HEK293 (cell line): ENCODE data around the gene NR3C2.

Source experiments
- CTCF ChIA-PET: fragments of 350-600 bp; formaldehyde crosslinking; extraction: SDS; loops from one replicate; lab custom pipeline; 2021; ENCODE audit warnings: antibody characterized with exemption; lab: Yijun Ruan, JAX
- POLR2A ChIA-PET: fragments of 300-600 bp; formaldehyde crosslinking; extraction: SDS; loops from one replicate; lab custom pipeline; 2020; ENCODE audit warnings: antibody characterized with exemption, inconsistent platforms; lab: Yijun Ruan, JAX
- H3K27ac ChIP-seq: fragments of 200-500 bp; sonication (Bioruptor generic); 2 replicates; pipeline ENCODE4 v1.5.1; 2014; ENCODE audit warnings: low read depth, low read length, control low read depth, inconsistent platforms; ENCODE audit errors: extremely low read depth
- H3K36me3 ChIP-seq, 2 experiments: fragments of 200-500 bp in 1 of 2; sonication (Bioruptor generic) in 1 of 2; 1 replicate in 1 of 2; 2 replicates in 1 of 2; pipeline ENCODE4 v1.5.1; 2014 to 2017; ENCODE audit warnings: inconsistent platforms in 2 of 2, low read length in 2 of 2; ENCODE audit not compliant: control insufficient read depth in 2 of 2, insufficient read depth in 1 of 2
- H3K4me1 ChIP-seq: fragments of 200-500 bp; sonication (Bioruptor generic); 2 replicates; pipeline ENCODE4 v1.5.1; 2014; ENCODE audit warnings: mild to moderate bottlenecking, low read length, inconsistent platforms; ENCODE audit not compliant: control insufficient read depth, insufficient read depth
- H3K4me3 ChIP-seq: 2 replicates; pipeline ENCODE4 v1.5.1; 2011; ENCODE audit warnings: low read depth, mild to moderate bottlenecking, control low read depth, low read length, moderate library complexity
- H3K9me3 ChIP-seq: fragments of 200-500 bp; sonication (Bioruptor generic); 2 replicates; pipeline ENCODE4 v1.5.1; 2014; ENCODE audit warnings: low read depth, low read length, inconsistent platforms; ENCODE audit not compliant: control insufficient read depth, insufficient read depth
- PBX3 ChIP-seq: sonication (generic); formaldehyde crosslinking; IDR thresholded peaks from 2 replicates; pipeline ENCODE4 v1.8.1; 2022; ENCODE audit warnings: mild to moderate bottlenecking, moderate library complexity, missing genetic modification reagents
- ZBTB20 ChIP-seq: fragments of 450-650 bp; formaldehyde crosslinking; IDR thresholded peaks from 2 replicates; pipeline ENCODE4 v1.5.1; 2016; ENCODE audit warnings: missing biosample characterization, missing genetic modification characterization
- ZNF133 ChIP-seq: fragments of 450-650 bp; formaldehyde crosslinking; IDR thresholded peaks from 2 replicates; pipeline ENCODE4 v1.5.1; 2016; ENCODE audit warnings: missing biosample characterization, missing genetic modification characterization
- ZNF324 ChIP-seq: fragments of 450-650 bp; formaldehyde crosslinking; IDR thresholded peaks from 2 replicates; pipeline ENCODE4 v1.5.1; 2016; ENCODE audit warnings: missing biosample characterization, missing genetic modification characterization
- ZNF664 ChIP-seq: fragments of 450-650 bp; formaldehyde crosslinking; IDR thresholded peaks from 2 replicates; pipeline ENCODE4 v1.5.1; 2016; ENCODE audit warnings: missing biosample characterization, missing genetic modification characterization
- TF ChIP-seq, protein P1 (sequence below): fragments of 450-650 bp; formaldehyde crosslinking; IDR thresholded peaks from 2 replicates; pipeline ENCODE4 v1.5.1; 2016; ENCODE audit warnings: missing biosample characterization, missing genetic modification characterization
- TF ChIP-seq, protein P2 (sequence below): fragments of 450-650 bp; formaldehyde crosslinking; IDR thresholded peaks from 2 replicates; pipeline ENCODE4 v1.5.1; 2017; ENCODE audit warnings: missing biosample characterization, mild to moderate bottlenecking, missing genetic modification characterization, moderate library complexity
- TF ChIP-seq, protein P3 (sequence below): fragments of 450-650 bp; formaldehyde crosslinking; IDR thresholded peaks from 2 replicates; pipeline ENCODE4 v1.5.1; 2016; ENCODE audit warnings: missing biosample characterization, missing genetic modification characterization

The NR3C2 gene

DNA sequence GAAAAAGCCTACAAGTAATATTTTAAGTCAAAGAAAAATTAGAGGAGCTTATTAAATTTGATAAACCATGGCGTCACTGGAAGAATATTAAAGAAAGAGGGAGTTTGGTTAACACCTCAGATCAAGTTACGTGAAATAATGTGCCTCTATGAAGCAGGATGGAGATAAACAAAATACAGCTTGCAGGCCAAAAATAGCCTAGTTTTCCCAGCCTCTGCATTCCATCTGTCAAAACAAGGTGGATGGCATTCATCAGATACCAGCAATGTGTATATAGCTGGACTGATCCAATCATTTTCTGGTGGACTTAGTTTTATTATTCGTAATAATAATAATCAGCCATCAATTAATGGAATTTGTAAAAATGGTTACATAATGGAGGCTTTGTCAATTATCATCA is 230.7 kb downstream of the NR3C2 start:
- TF ChIP-seq ZBTB20 (peak; percentile 56; the same call in 1 of the 2 replicates), PBX3 (no peak)
- TF ChIP-seq, protein P1, sequence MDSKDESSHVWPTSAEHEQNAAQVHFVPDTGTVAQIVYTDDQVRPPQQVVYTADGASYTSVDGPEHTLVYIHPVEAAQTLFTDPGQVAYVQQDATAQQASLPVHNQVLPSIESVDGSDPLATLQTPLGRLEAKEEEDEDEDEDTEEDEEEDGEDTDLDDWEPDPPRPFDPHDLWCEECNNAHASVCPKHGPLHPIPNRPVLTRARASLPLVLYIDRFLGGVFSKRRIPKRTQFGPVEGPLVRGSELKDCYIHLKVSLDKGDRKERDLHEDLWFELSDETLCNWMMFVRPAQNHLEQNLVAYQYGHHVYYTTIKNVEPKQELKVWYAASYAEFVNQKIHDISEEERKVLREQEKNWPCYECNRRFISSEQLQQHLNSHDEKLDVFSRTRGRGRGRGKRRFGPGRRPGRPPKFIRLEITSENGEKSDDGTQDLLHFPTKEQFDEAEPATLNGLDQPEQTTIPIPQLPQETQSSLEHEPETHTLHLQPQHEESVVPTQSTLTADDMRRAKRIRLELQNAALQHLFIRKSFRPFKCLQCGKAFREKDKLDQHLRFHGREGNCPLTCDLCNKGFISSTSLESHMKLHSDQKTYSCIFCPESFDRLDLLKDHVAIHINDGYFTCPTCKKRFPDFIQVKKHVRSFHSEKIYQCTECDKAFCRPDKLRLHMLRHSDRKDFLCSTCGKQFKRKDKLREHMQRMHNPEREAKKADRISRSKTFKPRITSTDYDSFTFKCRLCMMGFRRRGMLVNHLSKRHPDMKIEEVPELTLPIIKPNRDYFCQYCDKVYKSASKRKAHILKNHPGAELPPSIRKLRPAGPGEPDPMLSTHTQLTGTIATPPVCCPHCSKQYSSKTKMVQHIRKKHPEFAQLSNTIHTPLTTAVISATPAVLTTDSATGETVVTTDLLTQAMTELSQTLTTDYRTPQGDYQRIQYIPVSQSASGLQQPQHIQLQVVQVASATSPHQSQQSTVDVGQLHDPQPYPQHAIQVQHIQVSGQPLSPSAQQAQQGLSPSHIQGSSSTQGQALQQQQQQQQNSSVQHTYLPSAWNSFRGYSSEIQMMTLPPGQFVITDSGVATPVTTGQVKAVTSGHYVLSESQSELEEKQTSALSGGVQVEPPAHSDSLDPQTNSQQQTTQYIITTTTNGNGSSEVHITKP (tag by site-specific recombination) = peak; percentile 53; the same call in 1 of the 2 replicates
- Histone ChIP-seq H3K4me1 (peaks cover 23% of the 10 kb centered on the region), H3K36me3 (no peaks in the 10 kb centered on the region), H3K27ac (no peak overlapping the region), H3K4me3 (no peak overlapping the region), H3K9me3 (no peaks in the 10 kb centered on the region)
- CTCF ChIA-PET = no interaction called here
- POLR2A ChIA-PET = no interaction called here

GRCh38 chr4:148210661-148211060 is 231.6 kb downstream of the NR3C2 start:
- ChIA-PET CTCF (no interaction called here), POLR2A (no interaction called here)
- Histone ChIP-seq H3K4me3 (no peak overlapping the region), H3K36me3 (no peaks in the 10 kb centered on the region), H3K4me1 (peaks cover 23% of the 10 kb centered on the region)
- TF ChIP-seq ZNF133 (tag by site-specific recombination) (no peak), ZNF664 (tag by site-specific recombination) (no peak)
- TF ChIP-seq, protein P2, sequence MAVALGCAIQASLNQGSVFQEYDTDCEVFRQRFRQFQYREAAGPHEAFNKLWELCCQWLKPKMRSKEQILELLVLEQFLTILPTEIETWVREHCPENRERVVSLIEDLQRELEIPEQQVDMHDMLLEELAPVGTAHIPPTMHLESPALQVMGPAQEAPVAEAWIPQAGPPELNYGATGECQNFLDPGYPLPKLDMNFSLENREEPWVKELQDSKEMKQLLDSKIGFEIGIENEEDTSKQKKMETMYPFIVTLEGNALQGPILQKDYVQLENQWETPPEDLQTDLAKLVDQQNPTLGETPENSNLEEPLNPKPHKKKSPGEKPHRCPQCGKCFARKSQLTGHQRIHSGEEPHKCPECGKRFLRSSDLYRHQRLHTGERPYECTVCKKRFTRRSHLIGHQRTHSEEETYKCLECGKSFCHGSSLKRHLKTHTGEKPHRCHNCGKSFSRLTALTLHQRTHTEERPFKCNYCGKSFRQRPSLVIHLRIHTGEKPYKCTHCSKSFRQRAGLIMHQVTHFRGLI (tag by site-specific recombination) = no peak
- TF ChIP-seq, all 188 proteins: peak for 0
- Histone ChIP-seq H3K9me3 (no peaks in the 10 kb centered on the region), H3K27ac (no peak overlapping the region)

DNA sequence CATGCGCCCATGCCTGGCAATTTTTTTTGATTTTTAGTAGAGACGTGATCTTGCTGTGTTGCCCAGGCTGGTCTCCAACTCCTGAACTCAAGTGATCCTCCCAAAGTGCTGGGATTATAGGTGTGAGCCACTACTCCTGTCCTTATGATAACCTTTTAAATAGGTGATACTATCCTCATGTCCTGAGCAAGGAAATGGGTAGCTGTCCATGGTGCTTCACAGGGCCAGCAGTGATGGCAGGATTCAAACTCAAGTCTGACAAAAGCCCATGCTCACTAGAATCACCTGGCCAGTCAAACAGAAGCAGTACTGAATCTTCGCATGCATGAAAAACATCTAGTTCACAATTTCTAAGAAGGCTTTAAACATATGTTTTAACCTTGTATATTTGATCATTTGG is 235.1 kb downstream of the NR3C2 start:
- no peak overlapping the region for H3K27ac ChIP-seq
- POLR2A ChIA-PET = no interaction called here
- CTCF ChIA-PET = no interaction called here
- TF ChIP-seq, protein P3, sequence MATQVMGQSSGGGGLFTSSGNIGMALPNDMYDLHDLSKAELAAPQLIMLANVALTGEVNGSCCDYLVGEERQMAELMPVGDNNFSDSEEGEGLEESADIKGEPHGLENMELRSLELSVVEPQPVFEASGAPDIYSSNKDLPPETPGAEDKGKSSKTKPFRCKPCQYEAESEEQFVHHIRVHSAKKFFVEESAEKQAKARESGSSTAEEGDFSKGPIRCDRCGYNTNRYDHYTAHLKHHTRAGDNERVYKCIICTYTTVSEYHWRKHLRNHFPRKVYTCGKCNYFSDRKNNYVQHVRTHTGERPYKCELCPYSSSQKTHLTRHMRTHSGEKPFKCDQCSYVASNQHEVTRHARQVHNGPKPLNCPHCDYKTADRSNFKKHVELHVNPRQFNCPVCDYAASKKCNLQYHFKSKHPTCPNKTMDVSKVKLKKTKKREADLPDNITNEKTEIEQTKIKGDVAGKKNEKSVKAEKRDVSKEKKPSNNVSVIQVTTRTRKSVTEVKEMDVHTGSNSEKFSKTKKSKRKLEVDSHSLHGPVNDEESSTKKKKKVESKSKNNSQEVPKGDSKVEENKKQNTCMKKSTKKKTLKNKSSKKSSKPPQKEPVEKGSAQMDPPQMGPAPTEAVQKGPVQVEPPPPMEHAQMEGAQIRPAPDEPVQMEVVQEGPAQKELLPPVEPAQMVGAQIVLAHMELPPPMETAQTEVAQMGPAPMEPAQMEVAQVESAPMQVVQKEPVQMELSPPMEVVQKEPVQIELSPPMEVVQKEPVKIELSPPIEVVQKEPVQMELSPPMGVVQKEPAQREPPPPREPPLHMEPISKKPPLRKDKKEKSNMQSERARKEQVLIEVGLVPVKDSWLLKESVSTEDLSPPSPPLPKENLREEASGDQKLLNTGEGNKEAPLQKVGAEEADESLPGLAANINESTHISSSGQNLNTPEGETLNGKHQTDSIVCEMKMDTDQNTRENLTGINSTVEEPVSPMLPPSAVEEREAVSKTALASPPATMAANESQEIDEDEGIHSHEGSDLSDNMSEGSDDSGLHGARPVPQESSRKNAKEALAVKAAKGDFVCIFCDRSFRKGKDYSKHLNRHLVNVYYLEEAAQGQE (tag by site-specific recombination) = peak; percentile 95
- TF ChIP-seq, protein P1 (tag by site-specific recombination) = no peak
- no peak for TF ChIP-seq ZNF324 (tag by site-specific recombination)
- H3K4me3 ChIP-seq = no peak overlapping the region
- no peaks in the 10 kb centered on the region for H3K36me3 ChIP-seq
- peaks cover 38% of the 10 kb centered on the region for H3K4me1 ChIP-seq
- no peaks in the 10 kb centered on the region for H3K9me3 ChIP-seq
